Measurements from ENCODE around the gene PRKAB2.

Gene PRKAB2

GRCh38 chr1:147172168-147173016, at the start of gene PRKAB2:
Gene PRKAB2 (minus strand): TSS chr1:147172470. CDS start chr1:147172144, 326 bp downstream.
- TF ChIP-seq JUND (IDR thresholded peaks at IDR 0.05; ENCODE audit: low read depth) = no peak
- peak; percentile 95 to 98 for DNase-seq (ENCODE audit: low read depth in 1 of 2, low spot score in 1 of 2)
- in situ Hi-C loops (cut with HindIII; ENCODE audit: low pct_unique_long_range_greater_than_20kb, low sequenced_read_pairs) = no loop called here

- DNase-seq (ENCODE audit: low read depth in 1 of 2, low spot score in 1 of 2) = no peak
- TF ChIP-seq JUND (IDR thresholded peaks at IDR 0.05; ENCODE audit: low read depth) = no peak
- in situ Hi-C loops (cut with HindIII; ENCODE audit: low pct_unique_long_range_greater_than_20kb, low sequenced_read_pairs) = no loop called here
These were observed 46.3 kb upstream of the PRKAB2 start for GRCh38 chr1:147218606-147219005.

- DNase-seq (ENCODE audit: low read depth in 1 of 2, low spot score in 1 of 2) = no peak
- in situ Hi-C loops (cut with HindIII; ENCODE audit: low pct_unique_long_range_greater_than_20kb, low sequenced_read_pairs) = no loop called here
- TF ChIP-seq JUND (IDR thresholded peaks at IDR 0.05; ENCODE audit: low read depth) = no peak
These were observed 44.9 kb upstream of the PRKAB2 start for GRCh38 chr1:147217141-147217540.

GRCh38 chr1:147216124-147216523, 43.9 kb upstream of the PRKAB2 start:
- in situ Hi-C loops (cut with HindIII; ENCODE audit: low pct_unique_long_range_greater_than_20kb, low sequenced_read_pairs) = no loop called here
- no peak for DNase-seq (ENCODE audit: low read depth in 1 of 2, low spot score in 1 of 2)
- no peak for TF ChIP-seq JUND (IDR thresholded peaks at IDR 0.05; ENCODE audit: low read depth)

- in situ Hi-C loops (cut with HindIII; ENCODE audit: low pct_unique_long_range_greater_than_20kb, low sequenced_read_pairs) = no loop called here
- no peak for TF ChIP-seq JUND (IDR thresholded peaks at IDR 0.05; ENCODE audit: low read depth)
These were observed 43.3 kb upstream of the PRKAB2 start for GRCh38 chr1:147215540-147215916.

GRCh38 chr1:147214842-147215539, 42.7 kb upstream of the PRKAB2 start:
- in situ Hi-C loops (cut with HindIII; ENCODE audit: low pct_unique_long_range_greater_than_20kb, low sequenced_read_pairs) = no loop called here
- no peak for TF ChIP-seq JUND (IDR thresholded peaks at IDR 0.05; ENCODE audit: low read depth)
- DNase-seq (ENCODE audit: low read depth in 1 of 2, low spot score in 1 of 2) = no peak

More at GRCh38 chr1:147215540-147215916, 43.3 kb upstream of the PRKAB2 start:
- DNase-seq (ENCODE audit: low read depth in 1 of 2, low spot score in 1 of 2) = peak in 1 of 2 experiments; percentile 64

- in situ Hi-C loops (cut with HindIII; ENCODE audit: low pct_unique_long_range_greater_than_20kb, low sequenced_read_pairs) = no loop called here
- no peak for TF ChIP-seq JUND (IDR thresholded peaks at IDR 0.05; ENCODE audit: low read depth)
- no peak for DNase-seq (ENCODE audit: low read depth in 1 of 2, low spot score in 1 of 2)
These were observed 42.1 kb upstream of the PRKAB2 start for GRCh38 chr1:147214325-147214724.

GRCh38 chr1:147213271-147213670, 41.0 kb upstream of the PRKAB2 start:
- DNase-seq (ENCODE audit: low read depth in 1 of 2, low spot score in 1 of 2) = no peak
- in situ Hi-C loops (cut with HindIII; ENCODE audit: low pct_unique_long_range_greater_than_20kb, low sequenced_read_pairs) = no loop called here

GRCh38 chr1:147211577-147211976, 39.3 kb upstream of the PRKAB2 start:
- DNase-seq (ENCODE audit: low read depth in 1 of 2, low spot score in 1 of 2) = no peak
- in situ Hi-C loops (cut with HindIII; ENCODE audit: low pct_unique_long_range_greater_than_20kb, low sequenced_read_pairs) = no loop called here
- TF ChIP-seq JUND (IDR thresholded peaks at IDR 0.05; ENCODE audit: low read depth) = no peak

More at GRCh38 chr1:147213271-147213670, 41.0 kb upstream of the PRKAB2 start:
- TF ChIP-seq JUND (IDR thresholded peaks at IDR 0.05; ENCODE audit: low read depth) = no peak

GRCh38 chr1:147210987-147211386, 38.7 kb upstream of the PRKAB2 start:
- no peak for TF ChIP-seq JUND (IDR thresholded peaks at IDR 0.05; ENCODE audit: low read depth)

GRCh38 chr1:147209825-147210821, 37.9 kb upstream of the PRKAB2 start:
- no peak for TF ChIP-seq JUND (IDR thresholded peaks at IDR 0.05; ENCODE audit: low read depth)
- in situ Hi-C loops (cut with HindIII; ENCODE audit: low pct_unique_long_range_greater_than_20kb, low sequenced_read_pairs) = no loop called here
- DNase-seq (ENCODE audit: low read depth in 1 of 2, low spot score in 1 of 2) = no peak

More at GRCh38 chr1:147210987-147211386, 38.7 kb upstream of the PRKAB2 start:
- DNase-seq (ENCODE audit: low read depth in 1 of 2, low spot score in 1 of 2) = no peak
- in situ Hi-C loops (cut with HindIII; ENCODE audit: low pct_unique_long_range_greater_than_20kb, low sequenced_read_pairs) = no loop called here

GRCh38 chr1:147208619-147209018, 36.3 kb upstream of the PRKAB2 start:
- no peak for DNase-seq (ENCODE audit: low read depth in 1 of 2, low spot score in 1 of 2)
- in situ Hi-C loops (cut with HindIII; ENCODE audit: low pct_unique_long_range_greater_than_20kb, low sequenced_read_pairs) = no loop called here
- TF ChIP-seq JUND (IDR thresholded peaks at IDR 0.05; ENCODE audit: low read depth) = no peak

All from T47D (cell line).